WERI-Rb-1 (cell line): ENCODE data around the gene ZNF410.

ENCODE experiments used
- DNase-seq: peaks from one replicate; pipeline ENCODE4 v3.0.0-alpha.2; 2020
- H3K27ac ChIP-seq: fragments of 250-450 bp; sonication (Bioruptor Pico); 2 replicates; pipeline ENCODE4 v1.5.1; 2020; ENCODE audit warnings: mild to moderate bottlenecking, moderate library complexity
- H3K27me3 ChIP-seq: fragments of 250-450 bp; sonication (Bioruptor Pico); 2 replicates; pipeline ENCODE4 v1.5.1; 2021; ENCODE audit warnings: mild to moderate bottlenecking, low read depth, moderate library complexity; ENCODE audit not compliant: insufficient read depth, severe bottlenecking
- H3K36me3 ChIP-seq: fragments of 250-450 bp; sonication (Bioruptor Pico); 2 replicates; pipeline ENCODE4 v1.5.1; 2020; ENCODE audit warnings: mild to moderate bottlenecking, moderate library complexity
- H3K4me3 ChIP-seq: 2 replicates; pipeline ENCODE4 v1.5.1; 2011; ENCODE audit warnings: low read depth, mild to moderate bottlenecking, control low read depth, low read length
- H3K9me3 ChIP-seq: fragments of 250-450 bp; sonication (Bioruptor Pico); 2 replicates; pipeline ENCODE4 v1.5.1; 2021; ENCODE audit warnings: mild to moderate bottlenecking, moderate library complexity; ENCODE audit not compliant: severe bottlenecking
- CTCF ChIP-seq: IDR thresholded peaks from 2 replicates; pipeline ENCODE4 v1.5.1; 2011; ENCODE audit warnings: low read depth, mild to moderate bottlenecking, control low read depth, inconsistent platforms, low read length

Gene ZNF410

GRCh38 chr14:73945159-73945670, 58.6 kb downstream of the ZNF410 start:
- no peak for TF ChIP-seq CTCF
- DNase-seq, result no peak
- Histone ChIP-seq H3K27ac (no peak overlapping the region), H3K27me3 (no peaks in the 10 kb centered on the region), H3K36me3 (peaks cover under 1% of the 10 kb centered on the region; the same call in 1 of the 2 replicates), H3K9me3 (no peaks in the 10 kb centered on the region), H3K4me3 (no peak overlapping the region)

DNA sequence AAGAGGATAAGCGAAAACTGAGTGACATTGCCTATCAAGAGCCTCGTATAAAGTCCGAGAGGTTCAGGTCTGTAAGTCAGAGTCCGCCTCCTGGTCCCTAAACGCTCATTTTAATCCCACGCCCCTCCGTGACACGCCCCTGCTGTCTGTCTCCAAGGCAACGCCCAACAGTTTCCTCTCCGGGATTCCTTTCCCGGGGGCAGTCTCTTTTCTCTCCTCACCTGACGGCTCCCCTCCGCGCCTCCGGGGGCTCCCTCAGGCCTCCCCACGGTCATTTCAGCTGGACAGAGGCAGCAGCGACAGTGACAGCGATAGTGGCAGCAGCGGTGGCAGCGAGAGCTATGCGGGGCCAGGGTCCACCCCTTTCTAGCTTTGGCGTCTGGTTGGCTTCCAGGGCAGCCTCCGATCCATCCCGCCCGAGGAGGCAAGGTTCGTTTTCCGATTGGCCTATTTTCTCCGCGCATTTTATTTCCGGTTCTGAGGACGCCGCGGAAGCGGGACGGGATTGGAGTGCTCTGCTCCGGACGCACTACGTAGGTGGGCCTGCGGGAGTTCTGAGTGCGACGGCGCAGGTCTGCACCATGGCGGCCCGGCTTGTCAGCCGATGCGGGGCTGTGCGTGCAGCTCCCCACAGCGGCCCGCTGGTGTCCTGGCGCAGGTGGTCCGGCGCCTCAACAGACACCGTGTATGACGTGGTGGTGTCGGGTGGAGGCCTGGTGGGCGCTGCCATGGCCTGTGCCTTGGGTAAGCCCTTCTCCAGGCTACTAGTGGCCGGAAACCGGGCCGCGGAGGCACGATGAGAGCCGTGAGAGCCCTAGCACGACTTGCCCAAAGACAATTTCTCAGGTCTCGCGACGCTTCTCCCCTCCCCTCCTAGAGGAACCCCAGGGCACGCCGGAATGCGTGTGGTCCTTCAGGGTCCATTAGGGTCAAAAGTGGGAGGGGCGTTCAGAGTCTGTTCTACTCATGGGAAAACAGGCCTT, 63.4 kb downstream of the ZNF410 start, which contains the start of the genes COQ6 and FAM161B:
Gene COQ6, plus strand, starts transcription at position 551 of the 983 bp plus-strand sequence. Its CDS starts 31 bp downstream, at position 582.
Gene FAM161B, minus strand, starts transcription at position 343 of the 983 bp plus-strand sequence. Its CDS starts 68 bp downstream, at position 275.
- peak; percentile 35; the same call in 1 of the 2 replicates for TF ChIP-seq CTCF
- H3K9me3 ChIP-seq, result no peaks in the 10 kb centered on the region
- DNase-seq, result peak; percentile 97

DNA sequence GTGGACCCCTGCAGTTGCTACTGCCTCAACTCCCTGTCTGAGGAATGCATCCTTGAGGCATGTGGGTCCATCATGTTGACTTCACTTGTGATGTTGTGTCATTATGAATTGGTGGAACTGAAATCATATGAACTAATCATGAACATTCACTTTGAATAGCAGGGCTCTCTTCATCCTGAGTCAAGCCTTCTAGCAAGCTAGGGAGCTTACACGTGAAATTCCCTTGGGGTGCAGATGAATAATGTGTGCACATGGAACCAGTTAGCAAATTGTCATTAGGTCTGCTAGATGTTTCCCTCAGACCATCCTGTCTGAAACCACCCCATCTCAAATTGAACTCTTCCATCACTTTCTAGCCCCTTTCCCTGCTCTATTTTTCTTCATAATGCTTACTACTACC, 67.1 kb downstream of the ZNF410 start:
- Histone ChIP-seq H3K4me3 (no peak overlapping the region), H3K9me3 (no peaks in the 10 kb centered on the region), H3K27me3 (no peaks in the 10 kb centered on the region), H3K36me3 (peaks cover 35% of the 10 kb centered on the region), H3K27ac (no peak overlapping the region)
- no peak for DNase-seq
- TF ChIP-seq CTCF, result no peak

More for the DNA sequence above, 63.4 kb downstream of the ZNF410 start, which contains the start of the genes COQ6 and FAM161B:
- Histone ChIP-seq H3K4me3 (peak within 1 kb of the TSS; percentile 95), H3K27me3 (no peaks in the 10 kb centered on the region), H3K27ac (peak within 1 kb of the TSS; percentile 84), H3K36me3 (peaks cover 10% of the 10 kb centered on the region)

DNA sequence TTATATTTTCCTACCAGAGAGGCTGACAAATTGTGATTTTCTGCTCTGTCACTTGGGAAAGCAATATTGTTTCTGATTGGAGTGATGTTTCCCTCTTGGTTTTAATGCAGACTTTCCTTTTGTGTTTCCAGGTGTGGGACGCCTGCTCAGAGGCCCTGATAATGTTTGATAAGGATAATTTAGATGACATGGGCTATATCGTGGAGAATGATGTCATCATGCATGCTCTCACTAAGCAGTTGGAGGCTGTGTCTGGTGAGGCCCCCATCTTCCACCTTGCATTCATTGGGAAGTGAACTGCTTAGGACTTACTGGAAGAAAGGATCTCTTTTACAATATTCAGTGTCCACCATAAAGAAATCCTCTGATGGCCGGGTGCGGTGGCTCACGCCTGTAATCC, 69.0 kb downstream of the ZNF410 start:
- Histone ChIP-seq H3K9me3 (no peaks in the 10 kb centered on the region), H3K4me3 (no peak overlapping the region), H3K36me3 (peaks cover 53% of the 10 kb centered on the region), H3K27me3 (no peaks in the 10 kb centered on the region), H3K27ac (no peak overlapping the region)
- TF ChIP-seq CTCF, result no peak
- DNase-seq, result no peak

GRCh38 chr14:73958591-73958990, 71.9 kb downstream of the ZNF410 start:
- Histone ChIP-seq H3K4me3 (no peak overlapping the region), H3K36me3 (peaks cover 74% of the 10 kb centered on the region), H3K27me3 (no peaks in the 10 kb centered on the region), H3K9me3 (no peaks in the 10 kb centered on the region), H3K27ac (peak overlapping the region; percentile 38)
- peak; percentile 32 for DNase-seq
- 0 out of 2 replicates have a peak, but pooled peaks have one; percentile 21 for TF ChIP-seq CTCF
